ENCODE measurements around the gene SALL1. TPM values are rescaled to one million over a fixed set of nuclear protein-coding genes. Genes with fewer than 3 reads are reported as not detected.

SALL1 gene
- polyA plus RNA-seq, 1 donor (not counting 4 experiments of a cell fraction or from before 2014, with no cell fraction given) = not detected

DNA sequence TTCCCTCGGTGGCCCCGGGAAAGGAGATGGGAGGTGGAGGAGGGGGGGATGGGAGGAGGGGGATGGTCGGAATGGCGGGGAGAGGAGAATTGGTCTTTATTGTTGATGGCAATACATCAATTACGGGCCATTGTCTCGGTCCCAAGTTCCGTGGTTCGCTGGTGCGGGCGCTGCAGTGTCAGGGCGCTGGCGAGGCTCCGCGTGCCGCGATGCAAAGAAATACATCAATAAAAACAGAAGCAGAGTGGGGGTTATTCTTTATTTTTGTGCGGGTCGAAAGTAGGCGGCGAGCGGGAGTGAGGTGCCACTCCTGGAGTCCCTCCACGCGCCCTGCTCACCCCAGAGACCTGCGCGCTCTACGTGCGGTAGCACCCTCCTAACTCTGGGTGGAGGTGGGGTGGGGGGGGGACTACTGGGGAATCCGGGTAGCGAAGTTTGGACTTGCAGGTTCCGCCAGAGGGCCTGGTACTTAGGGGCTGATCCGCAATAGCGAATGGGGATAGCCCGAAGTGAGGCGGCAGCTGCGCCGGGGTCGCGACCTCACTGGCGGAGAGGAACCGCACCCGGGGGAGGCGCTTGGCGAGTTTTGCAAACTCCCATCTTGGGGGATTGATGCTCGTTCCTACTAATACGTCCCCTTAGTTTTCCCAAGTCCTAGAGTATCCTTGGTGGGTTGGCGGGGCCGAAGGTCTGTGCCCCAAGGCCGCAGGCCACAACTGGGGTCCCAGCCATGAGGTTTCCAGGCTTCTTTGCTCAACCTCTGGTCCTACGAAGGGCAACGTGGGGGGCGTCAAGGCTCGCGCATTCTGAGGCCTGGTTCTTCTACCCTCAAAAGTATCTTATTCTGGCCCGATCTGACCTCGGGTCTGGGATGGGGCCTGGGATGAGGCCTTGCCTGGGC lies 3.5 kb upstream of the SALL1 start:
- dilution Hi-C loops (cut with MboI; ENCODE audit: extremely low pct_ligation_motif_present, low sequenced_read_pairs) = no loop called here
- Histone ChIP-seq H3K4me2 (ENCODE audit: control insufficient read depth, extremely low read depth, insufficient read depth, low read depth, low read length) (peak overlapping the region; percentile 48), H3K9me1 (ENCODE audit: control insufficient read depth, extremely low read depth, insufficient read depth, low read length) (no peaks in the 10 kb centered on the region), H3K9me3 (ENCODE audit: control insufficient read depth, low read depth, low read length) (no peaks in the 10 kb centered on the region), H3K4me1 (ENCODE audit: control insufficient read depth, extremely low read depth, insufficient read depth, low read length) (peaks cover 7% of the 10 kb centered on the region), H2AFZ (ENCODE audit: control insufficient read depth, low read length) (no peak overlapping the region), H3K79me2 (ENCODE audit: control insufficient read depth, insufficient read depth, low read length) (no peaks in the 10 kb centered on the region), H3K36me3 (ENCODE audit: control insufficient read depth in 2 of 2, extremely low read depth in 1 of 2, insufficient read depth in 2 of 2, low read length in 2 of 2) (no peaks in the 10 kb centered on the region), H4K20me1 (ENCODE audit: control insufficient read depth, extremely low read depth, insufficient read depth, low read length) (no peaks in the 10 kb centered on the region), H3K4me3 (ENCODE audit: control insufficient read depth in 2 of 3, extremely low read depth in 1 of 3, insufficient read depth in 2 of 3, low read depth in 1 of 3, low read length in 3 of 3) (peak overlapping the region in 1 of 3 experiments; percentile 29), H3K27ac (ENCODE audit: control insufficient read depth, insufficient read depth, low read length) (no peak overlapping the region), H3K27me3 (ENCODE audit: control insufficient read depth, extremely low read depth, insufficient read depth, low read length) (peaks cover 82% of the 10 kb centered on the region), H3K9ac (ENCODE audit: control insufficient read depth, extremely low read depth, insufficient read depth, low read length) (no peak overlapping the region)
- TF ChIP-seq, protein P1, sequence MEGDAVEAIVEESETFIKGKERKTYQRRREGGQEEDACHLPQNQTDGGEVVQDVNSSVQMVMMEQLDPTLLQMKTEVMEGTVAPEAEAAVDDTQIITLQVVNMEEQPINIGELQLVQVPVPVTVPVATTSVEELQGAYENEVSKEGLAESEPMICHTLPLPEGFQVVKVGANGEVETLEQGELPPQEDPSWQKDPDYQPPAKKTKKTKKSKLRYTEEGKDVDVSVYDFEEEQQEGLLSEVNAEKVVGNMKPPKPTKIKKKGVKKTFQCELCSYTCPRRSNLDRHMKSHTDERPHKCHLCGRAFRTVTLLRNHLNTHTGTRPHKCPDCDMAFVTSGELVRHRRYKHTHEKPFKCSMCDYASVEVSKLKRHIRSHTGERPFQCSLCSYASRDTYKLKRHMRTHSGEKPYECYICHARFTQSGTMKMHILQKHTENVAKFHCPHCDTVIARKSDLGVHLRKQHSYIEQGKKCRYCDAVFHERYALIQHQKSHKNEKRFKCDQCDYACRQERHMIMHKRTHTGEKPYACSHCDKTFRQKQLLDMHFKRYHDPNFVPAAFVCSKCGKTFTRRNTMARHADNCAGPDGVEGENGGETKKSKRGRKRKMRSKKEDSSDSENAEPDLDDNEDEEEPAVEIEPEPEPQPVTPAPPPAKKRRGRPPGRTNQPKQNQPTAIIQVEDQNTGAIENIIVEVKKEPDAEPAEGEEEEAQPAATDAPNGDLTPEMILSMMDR (optimal IDR thresholded peaks at IDR 0.05 in 1 of 3, IDR thresholded peaks at IDR 0.05 in 1 of 3, conservative IDR thresholded peaks at IDR 0.05 in 1 of 3; ENCODE audit: extremely low read depth in 1 of 3, insufficient read depth in 2 of 3, low read length in 3 of 3) = no peak
- peak; percentile 92 for TF ChIP-seq EZH2 (IDR thresholded peaks at IDR 0.05; ENCODE audit: low read length)
- FAIRE-seq = no peak
- DNase-seq (ENCODE audit: low read depth, low spot score) = no peak

DNA sequence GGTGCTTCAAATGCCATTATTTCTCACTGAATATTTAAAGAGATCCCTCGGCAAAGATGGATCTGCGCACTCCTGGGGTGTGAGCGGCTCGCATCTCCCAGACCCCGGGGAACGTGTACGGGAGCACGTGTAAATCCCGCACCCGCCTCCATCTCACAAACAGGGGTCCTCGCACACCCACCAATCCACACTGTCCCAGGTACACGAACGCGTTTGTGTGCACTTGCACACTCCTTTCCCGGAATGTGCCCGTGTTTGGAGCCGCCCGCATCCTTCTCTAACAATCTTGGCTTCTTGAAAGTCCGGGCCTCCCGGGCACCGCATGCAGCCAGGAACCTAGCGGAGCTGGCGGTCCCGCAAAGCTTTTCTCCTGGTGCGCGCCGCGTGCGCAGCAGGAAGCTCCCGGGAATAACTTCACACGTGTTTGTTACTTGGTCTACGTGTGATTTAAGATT lies 2.5 kb upstream of the SALL1 start:
- Histone ChIP-seq H3K27me3 (ENCODE audit: control insufficient read depth, extremely low read depth, insufficient read depth, low read length) (peaks cover 91% of the 10 kb centered on the region), H3K36me3 (ENCODE audit: control insufficient read depth in 2 of 2, extremely low read depth in 1 of 2, insufficient read depth in 2 of 2, low read length in 2 of 2) (no peaks in the 10 kb centered on the region), H3K4me3 (ENCODE audit: control insufficient read depth in 2 of 3, extremely low read depth in 1 of 3, insufficient read depth in 2 of 3, low read depth in 1 of 3, low read length in 3 of 3) (no peak overlapping the region), H3K4me2 (ENCODE audit: control insufficient read depth, extremely low read depth, insufficient read depth, low read depth, low read length) (no peak overlapping the region), H2AFZ (ENCODE audit: control insufficient read depth, low read length) (no peak overlapping the region), H3K9me1 (ENCODE audit: control insufficient read depth, extremely low read depth, insufficient read depth, low read length) (no peaks in the 10 kb centered on the region), H3K4me1 (ENCODE audit: control insufficient read depth, extremely low read depth, insufficient read depth, low read length) (peaks cover 7% of the 10 kb centered on the region), H3K27ac (ENCODE audit: control insufficient read depth, insufficient read depth, low read length) (no peak overlapping the region), H3K9ac (ENCODE audit: control insufficient read depth, extremely low read depth, insufficient read depth, low read length) (no peak overlapping the region), H3K9me3 (ENCODE audit: control insufficient read depth, low read depth, low read length) (no peaks in the 10 kb centered on the region), H3K79me2 (ENCODE audit: control insufficient read depth, insufficient read depth, low read length) (no peaks in the 10 kb centered on the region), H4K20me1 (ENCODE audit: control insufficient read depth, extremely low read depth, insufficient read depth, low read length) (no peaks in the 10 kb centered on the region)
- dilution Hi-C loops (cut with MboI; ENCODE audit: extremely low pct_ligation_motif_present, low sequenced_read_pairs) = no loop called here
- DNase-seq (ENCODE audit: low read depth, low spot score) (no peak), FAIRE-seq (no peak)
- TF ChIP-seq, protein P1 (optimal IDR thresholded peaks at IDR 0.05 in 1 of 3, IDR thresholded peaks at IDR 0.05 in 1 of 3, conservative IDR thresholded peaks at IDR 0.05 in 1 of 3; ENCODE audit: extremely low read depth in 1 of 3, insufficient read depth in 2 of 3, low read length in 3 of 3) = no peak
- no peak for TF ChIP-seq EZH2 (IDR thresholded peaks at IDR 0.05; ENCODE audit: low read length)
